CD4-positive, alpha-beta T cell treated with Interleukin-10 for 1 hour (primary cell): ENCODE measurements around the gene SPRY1.

ENCODE experiments used
- DNase-seq: peaks from one replicate; pipeline ENCODE4 v3.0.0-alpha.2; 2020

The SPRY1 gene

GRCh38 chr4:123412091-123412505, 15.5 kb downstream of the SPRY1 start:
- no peak for DNase-seq

DNA sequence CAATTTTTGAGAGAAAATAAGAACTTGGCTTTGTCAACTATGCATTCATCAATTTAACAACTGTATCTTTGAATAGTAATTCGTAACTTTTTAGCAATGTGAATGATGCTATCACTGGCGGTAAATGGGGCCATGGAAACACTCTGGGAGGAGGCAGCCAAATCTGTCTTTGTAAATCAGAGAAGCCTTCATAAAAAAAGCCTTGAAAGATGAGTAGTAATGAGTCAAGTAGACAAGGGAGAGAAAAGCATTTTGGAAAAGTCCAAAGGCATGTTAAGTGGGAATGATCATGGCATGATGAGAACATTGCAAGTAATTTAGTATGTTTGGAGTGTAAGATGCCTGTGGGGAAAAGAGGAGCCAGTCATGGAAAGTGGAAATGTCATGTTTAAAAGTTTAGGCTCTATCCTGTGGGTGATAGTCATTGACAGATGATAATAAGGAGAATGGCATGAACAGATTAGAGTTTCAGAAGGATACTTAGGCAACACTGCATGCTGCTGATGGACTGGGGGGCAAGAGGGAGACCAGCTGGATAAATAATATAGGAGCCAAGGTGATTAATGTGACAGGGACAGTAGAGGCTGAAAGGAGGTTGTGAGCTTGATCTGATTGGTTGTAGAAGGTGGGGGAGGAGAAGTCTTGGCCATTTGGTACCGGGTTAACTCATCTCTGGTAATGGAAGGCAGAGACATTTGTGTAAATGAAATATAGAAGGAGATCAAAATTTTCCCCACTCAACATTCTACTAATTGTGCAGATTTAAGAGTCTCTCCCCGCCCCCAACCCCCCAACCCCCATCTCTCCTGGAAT, 16.3 kb downstream of the SPRY1 start:
- DNase-seq: no peak

- no peak for DNase-seq
These were observed 19.0 kb downstream of the SPRY1 start for GRCh38 chr4:123415576-123415975.

- peak; percentile 24 for DNase-seq
These were observed 19.4 kb downstream of the SPRY1 start for GRCh38 chr4:123415977-123416376.

DNA sequence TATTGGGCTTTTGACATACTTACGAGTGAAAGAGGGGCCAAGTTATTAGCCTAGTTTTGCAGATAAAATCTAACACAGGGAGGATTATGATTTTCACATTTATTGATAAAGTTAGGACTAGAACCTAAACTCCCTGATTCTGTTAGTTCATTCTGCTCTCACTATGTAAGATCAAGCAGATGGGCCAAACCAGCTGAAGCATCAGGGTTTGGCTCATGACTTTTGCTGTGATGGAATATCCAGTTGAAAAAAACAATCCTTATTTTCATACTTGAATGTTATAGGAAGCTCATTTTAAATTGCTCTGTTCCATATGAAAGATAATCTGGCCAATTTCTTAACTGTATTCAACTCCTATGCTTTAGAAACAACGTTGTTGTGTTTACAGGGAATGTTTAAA, 21.2 kb downstream of the SPRY1 start:
- DNase-seq: no peak

DNA sequence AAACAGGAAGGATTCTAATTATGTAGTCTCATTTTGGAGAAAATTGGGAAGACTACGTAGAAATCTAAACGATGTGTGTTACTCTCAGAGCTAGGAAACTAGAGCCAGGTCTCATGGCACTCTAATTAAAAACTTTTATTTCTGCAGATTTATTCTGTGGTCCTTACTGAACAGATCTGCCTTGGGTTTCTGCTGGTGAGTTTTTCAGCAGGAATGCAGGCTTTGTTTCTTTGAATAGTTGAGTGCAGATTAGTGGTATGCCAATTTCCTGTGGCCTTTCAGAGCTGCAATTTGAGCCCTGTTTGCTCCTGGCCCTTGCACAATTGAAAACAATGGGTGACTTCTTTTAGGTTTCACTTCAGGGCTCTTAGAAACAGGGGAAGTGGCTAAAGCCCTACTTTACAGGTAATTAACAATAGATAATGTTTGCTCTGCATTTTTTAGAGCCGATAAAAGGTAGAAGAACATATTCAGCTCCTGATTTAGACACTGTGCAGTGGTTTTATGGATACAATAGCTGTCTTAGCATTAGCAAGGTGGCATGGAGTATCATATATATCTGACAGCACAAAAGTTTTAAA, 21.8 kb downstream of the SPRY1 start:
- DNase-seq: no peak

DNA sequence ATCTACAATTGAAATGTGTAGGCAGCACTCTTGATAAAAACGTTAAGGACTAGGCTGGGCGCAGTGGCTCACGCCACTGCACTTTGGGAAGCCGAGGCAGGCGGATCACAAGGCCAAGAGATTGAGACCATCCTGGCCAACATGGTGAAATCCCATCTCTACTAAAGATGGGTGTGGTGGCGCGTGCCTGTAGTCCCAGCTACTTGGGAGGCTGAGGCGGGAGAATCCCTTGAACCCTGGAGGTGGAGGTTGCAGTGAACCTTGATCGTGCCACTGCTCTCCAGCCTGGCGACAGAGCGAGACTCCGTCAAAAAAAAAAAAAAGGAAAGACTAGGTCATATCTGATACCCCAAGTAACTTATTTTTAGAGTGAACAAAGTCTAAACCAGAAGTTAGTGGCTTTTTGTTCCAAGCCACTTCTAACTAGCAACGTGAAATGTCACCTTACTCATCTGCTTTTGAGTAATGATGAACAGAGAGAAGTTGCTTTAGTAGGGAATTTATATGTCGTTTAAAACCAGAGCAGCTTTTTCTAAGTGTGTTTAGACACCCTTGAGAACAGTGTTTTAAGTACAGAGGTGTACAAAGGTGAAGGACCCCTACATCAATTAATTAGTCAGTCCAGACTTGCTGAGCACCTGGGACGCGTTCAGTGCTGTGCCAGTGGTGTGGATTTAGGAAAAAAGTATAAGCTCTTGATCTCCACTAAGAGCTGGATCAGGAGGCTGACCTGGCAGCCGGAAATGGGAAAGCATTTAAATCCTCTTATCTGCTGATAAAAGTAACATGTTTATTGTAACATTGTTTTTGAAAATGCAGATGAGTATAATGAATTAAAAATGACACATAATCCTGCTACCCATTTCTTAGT, 23.5 kb downstream of the SPRY1 start:
- DNase-seq: no peak

DNA sequence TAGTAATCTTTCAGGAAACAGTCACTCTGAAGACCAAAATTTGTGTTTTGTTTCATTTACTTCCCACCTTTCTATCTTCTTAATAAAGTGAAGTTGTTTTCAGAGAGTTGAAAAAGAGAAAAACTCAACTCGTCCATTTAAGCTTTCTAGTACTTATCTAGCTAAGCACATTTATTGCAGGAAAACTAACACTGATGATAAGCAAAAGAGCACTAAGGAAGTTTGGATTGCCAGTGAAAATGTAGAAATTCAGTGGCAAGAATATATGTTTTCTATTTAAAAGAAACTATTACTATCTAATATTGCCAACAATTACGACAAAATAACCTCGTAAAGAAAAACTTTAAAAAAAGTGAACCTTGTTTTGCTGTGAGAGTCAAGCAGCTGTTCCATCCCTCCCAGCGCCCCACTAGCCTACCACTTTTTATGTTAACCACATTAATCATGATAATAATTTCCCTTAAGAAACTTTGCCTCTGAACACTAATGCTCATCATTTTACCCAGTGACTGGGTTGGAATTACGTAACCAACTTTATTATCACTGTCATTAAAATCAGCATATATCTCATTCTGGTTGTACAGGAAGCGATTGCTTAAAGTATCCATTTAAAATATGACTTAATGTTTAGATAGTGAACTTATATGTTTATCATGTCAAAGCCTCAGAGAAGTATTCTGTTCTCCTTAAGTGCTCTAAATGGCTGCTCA, 24.8 kb downstream of the SPRY1 start:
- peak; percentile 31 for DNase-seq

DNA sequence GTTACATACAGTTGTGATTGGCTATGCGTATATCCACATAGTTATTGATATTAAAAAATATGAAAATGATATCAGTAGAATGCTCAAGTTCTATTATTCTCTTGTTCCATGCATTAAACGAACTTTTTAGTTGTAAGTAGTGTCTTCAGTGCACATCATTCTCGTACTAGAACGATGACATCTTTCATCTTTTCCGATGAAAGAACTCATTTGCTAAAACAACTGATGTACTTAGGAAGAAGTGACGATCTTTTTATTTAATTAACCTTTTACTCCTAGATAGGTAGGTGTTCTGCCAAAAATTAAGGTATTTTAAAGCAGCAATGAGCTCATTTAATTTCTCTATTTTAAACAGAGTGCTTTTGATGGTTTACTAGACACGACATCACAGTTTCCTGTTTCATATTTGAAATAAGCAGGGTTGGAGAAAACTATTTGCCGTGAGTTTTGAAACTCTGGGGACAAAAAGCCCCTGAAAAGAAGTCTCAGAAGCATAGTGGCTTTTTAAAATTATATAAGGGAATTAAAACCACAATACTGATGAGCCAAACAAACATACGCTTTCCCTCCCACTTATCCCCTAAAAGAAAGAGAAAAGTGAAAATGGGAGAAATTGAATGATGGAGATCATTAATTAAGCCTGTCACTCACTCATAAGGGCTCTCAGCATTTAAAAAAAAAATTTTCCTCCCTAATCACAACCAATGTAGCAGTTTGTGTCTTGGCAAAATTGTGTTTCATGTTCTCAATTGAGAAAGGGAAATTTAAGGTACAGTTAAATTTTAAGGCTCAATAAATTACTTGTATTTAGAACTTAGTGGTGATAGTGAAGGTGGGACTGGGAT, 25.6 kb downstream of the SPRY1 start:
- DNase-seq: peak; percentile 23

GRCh38 chr4:123423819-123424218, 27.2 kb downstream of the SPRY1 start:
- DNase-seq: no peak

GRCh38 chr4:123427951-123428350, 31.4 kb downstream of the SPRY1 start:
- DNase-seq: no peak

DNA sequence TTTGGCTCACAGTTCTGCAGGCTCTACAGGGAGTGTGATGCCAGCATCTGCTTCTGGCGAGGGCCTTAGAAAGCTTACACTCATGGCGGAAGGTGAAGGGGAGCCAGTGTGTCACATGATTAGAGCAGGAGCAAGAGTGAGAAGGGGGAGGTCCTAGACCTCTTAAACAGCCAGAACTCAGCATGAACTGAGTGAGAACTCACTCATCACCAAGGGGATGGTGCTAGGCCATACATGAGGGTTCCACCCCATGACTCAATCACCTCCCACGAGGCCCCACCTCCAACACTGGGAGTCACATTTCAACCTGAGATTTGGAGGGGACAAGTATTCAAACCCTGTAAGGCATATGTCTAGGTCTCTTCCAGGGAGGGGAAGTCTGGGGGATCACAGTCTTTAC, 33.4 kb downstream of the SPRY1 start:
- DNase-seq: no peak

- no peak for DNase-seq
These were observed 33.9 kb downstream of the SPRY1 start for GRCh38 chr4:123430501-123430900.

DNA sequence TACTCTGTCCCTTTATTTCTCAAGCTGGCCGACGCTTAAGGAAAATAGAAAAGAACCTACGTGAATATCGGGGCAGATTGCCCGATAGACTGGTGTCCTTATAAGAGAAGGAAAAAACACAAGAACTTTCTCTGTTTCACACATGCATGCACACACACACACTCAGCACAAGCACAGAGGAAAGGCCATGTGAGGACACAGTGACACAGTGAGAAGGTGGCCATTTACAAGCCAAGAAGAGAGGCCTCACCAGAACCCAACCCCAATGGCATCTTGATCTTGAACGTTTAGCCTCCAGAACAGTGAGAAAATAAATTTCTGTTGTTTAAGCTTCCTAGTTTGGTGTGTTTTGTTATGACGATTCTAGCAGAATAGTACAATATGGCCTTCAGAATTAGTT, 37.0 kb downstream of the SPRY1 start:
- DNase-seq: no peak

GRCh38 chr4:123433976-123434375, 37.4 kb downstream of the SPRY1 start:
- no peak for DNase-seq

DNA sequence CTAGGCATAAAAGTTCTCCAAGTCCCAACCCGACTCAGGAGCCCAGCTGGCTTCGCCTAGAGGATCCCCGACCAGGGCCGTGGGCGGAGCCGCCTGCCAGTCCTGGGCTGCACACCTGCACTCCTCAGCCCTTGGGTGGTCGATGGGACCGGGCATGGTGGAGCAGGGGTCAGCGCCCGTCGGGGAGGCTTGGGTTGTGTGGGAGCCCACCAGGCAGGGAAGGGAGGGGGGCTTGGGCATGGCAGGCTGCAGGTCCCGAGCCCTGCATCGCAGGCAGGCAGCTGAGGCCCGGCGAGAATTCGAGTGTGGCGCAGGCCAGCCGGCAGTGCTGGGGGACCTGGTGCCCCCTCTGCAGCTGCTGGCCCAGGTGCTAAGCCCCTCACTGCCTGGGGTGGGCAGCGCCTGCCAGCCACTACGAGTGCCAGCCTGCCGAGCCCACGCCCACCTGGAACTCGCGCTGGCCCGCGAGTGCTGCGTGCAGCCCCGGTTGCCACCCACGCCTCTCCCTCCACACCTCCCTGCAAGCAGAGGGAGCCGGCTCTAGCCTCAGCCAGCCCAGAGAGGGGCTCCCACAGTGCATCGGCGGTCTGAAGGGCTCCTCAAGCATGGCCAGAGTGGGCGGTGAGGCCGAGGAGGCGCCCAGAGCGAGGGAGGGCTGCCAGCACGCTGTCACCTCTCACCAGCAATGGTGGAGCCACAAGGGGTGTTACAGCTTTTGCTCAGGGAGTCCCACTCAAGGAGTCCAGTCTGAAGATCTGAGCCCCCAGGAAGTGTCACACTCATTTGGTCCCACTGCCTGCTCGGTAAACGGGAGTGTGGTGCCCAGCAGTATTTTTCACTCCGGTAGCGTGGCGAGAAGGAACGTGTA, 38.9 kb downstream of the SPRY1 start:
- no peak for DNase-seq

DNA sequence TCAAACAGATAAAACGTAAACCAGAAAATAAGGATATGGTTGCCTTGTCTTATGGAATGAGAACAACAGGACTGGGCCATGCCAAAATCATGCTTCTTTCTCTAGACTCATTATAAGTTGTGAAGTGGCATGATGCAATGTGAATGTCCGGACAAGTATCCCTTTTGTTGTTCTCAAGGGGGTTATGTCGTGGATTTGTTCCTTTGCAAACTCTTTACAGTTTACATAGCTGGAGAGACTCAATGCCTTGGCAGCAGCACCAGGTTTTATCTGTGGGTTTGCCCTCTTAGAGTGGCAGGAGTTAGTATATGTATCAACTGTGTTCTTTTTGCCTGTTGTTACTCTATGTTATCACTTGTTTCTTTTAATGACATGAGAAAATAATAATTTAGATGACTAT, 41.4 kb downstream of the SPRY1 start:
- no peak for DNase-seq

DNA sequence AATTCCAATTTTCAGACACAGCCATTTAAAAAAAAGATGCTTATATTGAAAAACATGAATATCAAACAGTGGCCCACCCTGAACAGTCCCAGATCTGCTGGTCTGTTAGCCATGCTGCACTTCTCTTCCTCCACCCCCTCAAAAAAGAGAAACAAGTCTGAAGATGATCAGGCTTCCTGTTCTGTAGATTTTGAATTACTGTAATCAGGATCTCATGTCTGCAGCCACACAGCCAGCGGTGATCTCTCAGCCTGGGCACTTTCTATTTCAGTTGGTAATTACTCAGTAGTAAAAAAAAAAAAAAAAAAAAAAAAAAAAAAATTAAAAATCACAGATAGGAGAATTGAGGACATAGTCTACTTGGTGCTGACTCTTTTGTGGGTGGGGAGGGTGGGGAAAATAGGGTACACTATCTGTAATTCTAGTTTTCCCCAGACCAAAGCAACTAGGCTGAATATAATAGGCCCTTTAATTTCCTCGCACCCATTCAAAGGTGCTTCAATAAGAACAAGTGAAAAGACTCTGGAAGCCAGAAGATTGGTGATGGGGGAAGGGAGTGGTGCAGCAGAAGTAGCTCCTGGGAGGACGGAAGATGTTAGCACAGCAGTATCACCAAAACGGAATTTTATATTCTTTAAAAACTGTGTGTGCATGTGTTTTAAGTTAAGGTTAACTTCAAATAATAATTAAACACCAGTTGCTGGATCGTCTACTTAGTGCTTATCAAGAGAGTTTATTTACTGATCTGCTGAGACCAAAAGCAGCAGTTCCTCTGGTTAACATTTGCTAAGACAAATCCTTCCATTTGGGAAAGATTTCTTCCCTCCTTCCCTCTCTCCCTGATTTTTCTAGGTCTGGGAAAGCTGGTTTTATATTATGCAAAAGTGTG, 47.0 kb downstream of the SPRY1 start:
- no peak for DNase-seq

GRCh38 chr4:123444290-123444731, 47.7 kb downstream of the SPRY1 start:
- DNase-seq: peak; percentile 15
